IMR-90 (cell line): ENCODE data around the gene DEAF1.

ENCODE experiments used
- MAZ ChIP-seq: IDR thresholded peaks from 2 replicates; pipeline ENCODE4 v1.6.1; 2012; ENCODE audit warnings: low read depth, mild to moderate bottlenecking, low read length, improper control_type of control experiment, moderate library complexity, borderline replicate concordance
- TF ChIP-seq, protein P1 (sequence below): conservative IDR thresholded peaks from 2 replicates; pipeline ENCODE4 v1.5.1; 2012; ENCODE audit warnings: mild to moderate bottlenecking, low read depth, low read length, improper control_type of control experiment

DNA sequence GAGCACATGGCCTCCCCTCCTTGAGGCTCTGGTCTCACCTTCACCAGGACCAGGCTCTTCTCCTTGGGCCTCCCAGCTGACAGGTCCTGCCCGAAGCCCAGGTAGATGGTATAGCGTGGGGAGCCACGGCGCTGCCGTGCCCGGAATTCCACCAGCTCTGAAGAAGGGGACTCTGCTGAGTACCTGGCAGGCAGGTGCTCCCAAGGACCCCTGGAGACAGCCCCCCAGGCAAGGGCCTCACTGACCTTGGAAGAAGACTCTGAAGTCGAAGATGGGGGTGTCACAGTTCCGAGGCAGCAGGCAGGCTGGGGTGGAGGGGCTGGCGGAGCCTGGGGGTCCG is 82.1 kb downstream of the DEAF1 start:
- TF ChIP-seq, protein P1, sequence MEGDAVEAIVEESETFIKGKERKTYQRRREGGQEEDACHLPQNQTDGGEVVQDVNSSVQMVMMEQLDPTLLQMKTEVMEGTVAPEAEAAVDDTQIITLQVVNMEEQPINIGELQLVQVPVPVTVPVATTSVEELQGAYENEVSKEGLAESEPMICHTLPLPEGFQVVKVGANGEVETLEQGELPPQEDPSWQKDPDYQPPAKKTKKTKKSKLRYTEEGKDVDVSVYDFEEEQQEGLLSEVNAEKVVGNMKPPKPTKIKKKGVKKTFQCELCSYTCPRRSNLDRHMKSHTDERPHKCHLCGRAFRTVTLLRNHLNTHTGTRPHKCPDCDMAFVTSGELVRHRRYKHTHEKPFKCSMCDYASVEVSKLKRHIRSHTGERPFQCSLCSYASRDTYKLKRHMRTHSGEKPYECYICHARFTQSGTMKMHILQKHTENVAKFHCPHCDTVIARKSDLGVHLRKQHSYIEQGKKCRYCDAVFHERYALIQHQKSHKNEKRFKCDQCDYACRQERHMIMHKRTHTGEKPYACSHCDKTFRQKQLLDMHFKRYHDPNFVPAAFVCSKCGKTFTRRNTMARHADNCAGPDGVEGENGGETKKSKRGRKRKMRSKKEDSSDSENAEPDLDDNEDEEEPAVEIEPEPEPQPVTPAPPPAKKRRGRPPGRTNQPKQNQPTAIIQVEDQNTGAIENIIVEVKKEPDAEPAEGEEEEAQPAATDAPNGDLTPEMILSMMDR: no peak
- TF ChIP-seq MAZ: no peak
